GM21390 (cell line): ENCODE measurements around the gene UBE2G2.

ENCODE experiments used
- ATAC-seq: cut with Tn5 transposase; IDR thresholded peaks from one replicate; pipeline ENCODE4 v1.9.1; 2021; ENCODE audit not compliant: unreplicated experiment

Gene UBE2G2

GRCh38 chr21:44730951-44731579, 70.6 kb downstream of the UBE2G2 start:
- no peak for ATAC-seq

GRCh38 chr21:44730028-44730395, 71.6 kb downstream of the UBE2G2 start:
- no peak for ATAC-seq

GRCh38 chr21:44729336-44730027, 72.1 kb downstream of the UBE2G2 start:
- no peak for ATAC-seq

- no peak for ATAC-seq
These were observed 72.9 kb downstream of the UBE2G2 start for GRCh38 chr21:44728716-44729115.

GRCh38 chr21:44727757-44728156, 73.9 kb downstream of the UBE2G2 start:
- no peak for ATAC-seq

GRCh38 chr21:44727321-44727720, 74.3 kb downstream of the UBE2G2 start:
- ATAC-seq = no peak

- no peak for ATAC-seq
These were observed 74.8 kb downstream of the UBE2G2 start for GRCh38 chr21:44726826-44727225.

GRCh38 chr21:44724926-44725325, 76.7 kb downstream of the UBE2G2 start:
- no peak for ATAC-seq

- no peak for ATAC-seq
These were observed 77.4 kb downstream of the UBE2G2 start for GRCh38 chr21:44724196-44724595.

- ATAC-seq = no peak
These were observed 78.2 kb downstream of the UBE2G2 start for GRCh38 chr21:44723177-44724131.

GRCh38 chr21:44722731-44723130, 78.9 kb downstream of the UBE2G2 start:
- no peak for ATAC-seq

GRCh38 chr21:44720170-44720569, 81.5 kb downstream of the UBE2G2 start:
- ATAC-seq = no peak
